Fibroblast of lung (primary cell): Measurements from ENCODE around the gene FAM20B.
A peak's percentile ranks its signal among the peaks of the same experiment; 100 is the strongest.

ENCODE experiments used
- CTCF ChIP-seq, 2 donors: IDR thresholded peaks in 1 of 2; conservative IDR thresholded peaks in 1 of 2; 1 replicate in 1 of 2; 2 replicates in 1 of 2; pipeline ENCODE4 v1.5.1; 2011 to 2012; ENCODE audit warnings: low read length in 2 of 2, control low read depth in 1 of 2, inconsistent platforms in 1 of 2, low read depth in 1 of 2, mild to moderate bottlenecking in 1 of 2
- EZH2 ChIP-seq: IDR thresholded peaks from 2 replicates; pipeline ENCODE4 v1.5.1; 2012; ENCODE audit warnings: low read length, control low read depth, mild to moderate bottlenecking; ENCODE audit errors: missing control alignments

- peak; percentile 62 to 68 for TF ChIP-seq CTCF (conservative IDR thresholded peaks at IDR 0.05 in 1 of 2, IDR thresholded peaks at IDR 0.05 in 1 of 2; ENCODE audit: low read depth in 1 of 2, low read length in 2 of 2)
- no peak for TF ChIP-seq EZH2
These were observed 95.7 kb downstream of the FAM20B start for GRCh38 chr1:179121159-179121938.
